NCI-H748 (cell line): Measurements from ENCODE around the gene ZNF282.

Experiments
- DNase-seq: peaks from one replicate; lab custom pipeline; 2025; ENCODE audit not compliant: unreplicated experiment; lab: John Stamatoyannopoulos, UW

The ZNF282 gene

DNA sequence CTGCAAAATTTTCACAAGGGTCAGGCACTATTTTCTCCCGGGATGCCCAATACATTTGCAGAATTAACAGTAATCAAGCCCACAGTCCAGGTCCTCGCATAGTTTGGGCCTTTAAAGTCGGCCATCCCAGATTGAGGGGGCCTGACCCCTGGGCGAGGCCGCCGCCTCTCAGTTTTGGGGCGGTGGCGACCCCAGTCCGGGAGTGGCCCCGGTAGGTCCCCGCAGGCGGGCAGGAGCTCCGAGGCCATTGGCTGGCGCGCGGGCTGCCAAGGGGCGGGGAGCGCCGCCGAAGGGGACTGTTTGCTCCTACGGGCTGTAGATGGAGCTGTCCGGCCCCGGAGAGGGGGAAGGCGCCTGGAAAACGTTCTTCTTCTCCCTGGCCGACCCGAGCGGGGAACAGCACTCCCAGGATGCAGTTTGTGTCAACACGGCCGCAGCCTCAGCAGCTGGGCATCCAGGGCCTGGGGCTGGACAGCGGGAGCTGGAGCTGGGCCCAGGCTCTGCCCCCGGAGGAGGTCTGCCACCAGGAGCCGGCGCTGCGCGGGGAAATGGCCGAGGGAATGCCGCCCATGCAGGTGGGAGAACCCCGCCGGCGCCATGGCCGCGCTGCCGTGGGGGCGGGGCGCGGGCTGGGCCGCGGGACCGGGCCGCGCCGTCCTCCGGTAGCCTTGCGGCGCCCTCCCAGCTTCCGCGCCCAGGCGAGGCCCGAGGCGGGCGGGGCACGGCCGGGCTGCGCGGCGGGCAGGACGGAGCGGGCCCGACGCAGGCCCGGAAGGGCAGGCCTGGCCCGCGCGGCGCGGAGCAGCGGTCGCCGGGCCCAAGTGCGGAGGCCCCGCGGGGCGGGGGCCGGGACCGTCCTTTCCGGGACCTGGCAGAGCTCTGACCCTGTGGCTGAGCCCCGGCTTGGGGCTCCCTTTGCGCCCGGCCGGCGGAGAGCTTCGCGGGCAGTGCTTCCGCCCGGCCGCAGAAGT, at the start of gene ZNF282:
ZNF282 (plus strand) TSS at position 367 of the 971 bp plus-strand sequence; CDS start at position 411, 44 bp downstream.
- DNase-seq: peak; percentile 93

DNA sequence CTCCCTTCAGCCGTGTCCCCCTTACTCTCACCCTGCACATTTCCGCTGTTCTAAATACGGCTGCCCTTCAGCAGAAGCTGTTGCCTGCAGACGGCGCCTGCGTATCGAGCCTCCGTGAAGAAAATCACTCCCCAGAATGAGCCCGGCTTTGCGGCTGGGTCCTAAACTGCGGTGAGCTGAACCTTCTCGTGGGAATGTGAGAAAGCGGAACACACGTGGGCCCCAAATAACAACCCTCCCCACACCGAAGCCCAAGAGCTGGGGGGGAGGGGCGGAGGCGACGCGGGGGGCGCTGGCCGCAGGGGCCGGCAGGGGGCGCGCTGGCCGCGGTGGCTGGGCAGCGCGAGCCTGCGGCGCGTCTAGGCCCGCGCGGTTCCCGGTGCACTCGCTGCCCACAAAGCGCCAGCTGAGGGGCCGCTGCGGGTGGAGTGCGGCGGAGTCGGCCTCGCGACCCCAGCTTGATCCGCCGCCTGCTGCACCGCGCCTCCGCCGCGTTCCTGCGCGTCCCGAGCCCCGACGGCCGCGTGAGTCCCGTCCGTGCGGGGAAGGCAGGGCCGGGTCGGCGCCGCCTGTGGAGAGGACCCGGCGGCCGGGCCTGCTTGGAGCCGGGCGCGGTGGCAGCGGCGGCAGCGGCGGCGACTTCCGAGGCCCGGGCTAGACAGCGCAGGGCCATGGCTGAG, 48.1 kb upstream of the ZNF282 start, which contains the start of gene ZNF398:
ZNF398 (plus strand) TSS at position 382 of the 680 bp plus-strand sequence; CDS start at position 672, 290 bp downstream.
- peak; percentile 85 for DNase-seq

DNA sequence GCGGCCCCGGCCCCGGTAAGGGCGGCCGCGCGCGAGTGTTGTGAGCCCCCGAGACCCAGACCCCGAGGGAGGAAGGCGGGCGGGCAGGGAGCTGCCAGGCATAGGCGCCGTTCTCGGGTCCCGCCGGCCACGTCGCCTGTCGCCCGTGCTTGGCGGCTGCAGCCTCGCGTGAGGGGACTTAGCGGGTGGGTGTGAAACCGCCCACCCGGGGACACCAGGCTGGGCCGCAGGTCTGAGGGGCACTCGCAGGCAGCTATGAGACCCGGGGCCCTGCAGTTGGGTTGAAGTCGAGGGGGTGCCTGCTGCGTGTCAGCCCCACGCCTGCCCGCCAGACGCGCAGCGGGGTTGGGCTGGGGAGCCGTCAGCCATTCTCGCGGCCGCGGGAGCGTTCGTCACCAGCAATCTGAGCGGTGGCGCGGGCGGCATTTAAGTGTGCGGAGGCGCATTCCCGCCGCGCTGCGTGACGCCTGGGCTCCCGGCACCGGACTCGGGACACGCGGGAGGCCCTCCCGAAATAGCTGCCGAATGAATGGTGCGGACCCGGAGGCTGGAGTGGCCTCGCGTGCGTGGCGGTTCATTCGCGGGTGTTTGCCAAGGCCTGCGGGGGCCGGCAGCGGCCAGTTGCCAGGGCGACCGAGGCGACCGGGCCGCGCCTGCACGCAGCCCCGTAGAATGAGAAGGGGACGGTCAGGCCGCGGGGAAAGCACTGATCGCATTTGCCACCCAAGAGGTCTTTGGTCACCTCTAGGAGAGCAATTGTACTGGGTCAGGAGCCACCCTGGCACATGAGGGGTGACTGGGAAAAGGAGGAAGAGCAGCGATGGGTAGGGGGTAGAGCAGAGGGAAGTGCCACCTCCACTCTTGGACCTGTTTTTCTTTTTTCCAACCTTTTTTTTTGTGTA, 47.3 kb upstream of the ZNF282 start:
- DNase-seq: peak; percentile 76

DNA sequence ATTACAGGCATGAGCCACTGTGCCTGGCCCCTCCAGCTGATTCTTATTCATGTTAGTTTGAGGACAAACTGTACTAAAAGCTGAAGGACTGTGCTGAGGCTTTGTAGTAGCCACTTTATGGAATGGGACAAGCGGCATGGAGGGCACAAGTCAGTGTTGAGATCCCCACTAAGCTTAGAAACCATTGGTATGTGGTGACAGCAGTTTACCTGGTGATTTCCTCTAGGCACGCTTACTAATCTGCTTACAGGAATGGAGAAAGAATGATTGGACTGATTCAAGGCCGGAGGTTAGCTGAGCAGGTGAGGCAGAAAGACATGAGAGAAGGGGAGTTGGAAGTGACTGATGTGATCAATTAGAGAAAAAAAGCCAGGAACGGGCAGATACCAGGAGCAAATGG, 44.4 kb upstream of the ZNF282 start:
- DNase-seq: no peak

DNA sequence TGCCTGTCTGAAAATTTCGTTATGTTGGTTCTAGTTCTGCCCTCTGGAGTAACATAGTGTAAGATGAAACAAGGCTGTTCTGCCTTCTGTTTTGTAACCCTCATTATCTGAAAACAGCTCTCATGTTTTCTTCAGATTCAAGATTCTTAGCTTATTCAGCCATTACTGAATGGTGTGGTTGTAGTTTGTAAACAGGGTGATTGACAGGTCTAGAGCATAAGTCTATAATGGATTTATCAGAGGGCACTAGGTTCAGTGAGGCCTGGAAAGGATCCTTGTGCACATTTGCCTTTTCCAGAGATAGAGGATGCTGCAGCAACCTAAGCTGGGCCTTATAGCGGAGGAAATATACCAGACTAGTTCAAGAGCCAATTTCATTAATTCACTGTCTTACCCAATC, 42.0 kb upstream of the ZNF282 start:
- DNase-seq: no peak

DNA sequence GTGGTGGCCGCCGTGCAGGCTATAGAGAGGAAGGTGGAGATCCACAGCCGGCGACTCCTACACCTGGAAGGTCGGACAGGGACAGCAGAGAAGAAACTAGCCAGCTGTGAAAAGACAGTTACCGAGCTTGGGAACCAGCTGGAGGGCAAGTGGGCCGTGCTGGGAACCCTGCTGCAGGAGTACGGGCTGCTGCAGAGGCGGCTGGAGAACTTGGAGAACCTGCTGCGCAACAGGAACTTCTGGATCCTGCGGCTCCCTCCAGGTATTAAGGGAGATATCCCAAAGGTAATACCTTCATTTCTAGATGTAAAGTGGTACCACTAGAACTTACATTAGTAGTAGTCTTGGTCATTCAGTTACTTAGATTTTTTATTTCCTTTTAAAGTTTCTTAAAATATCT, 41.3 kb upstream of the ZNF282 start:
- DNase-seq: no peak

DNA sequence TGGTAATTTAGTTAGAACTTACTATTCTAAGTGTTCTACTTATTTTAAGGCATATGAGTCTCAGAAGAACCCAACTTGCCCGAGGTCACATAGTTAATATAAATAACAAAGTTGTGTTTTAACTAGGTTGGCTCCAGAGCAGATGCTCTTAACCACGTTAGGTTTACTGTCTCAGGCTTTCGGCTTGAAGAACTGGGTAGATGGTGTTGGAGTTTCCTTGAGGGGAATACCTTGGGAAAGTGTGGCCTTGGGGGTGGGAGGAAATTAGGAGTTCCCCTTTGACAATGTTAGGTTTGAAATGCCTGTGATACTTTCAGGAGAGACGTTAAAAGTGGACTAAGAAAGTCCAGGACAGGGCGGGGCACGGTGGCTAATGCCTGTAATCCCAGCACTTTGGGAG, 38.4 kb upstream of the ZNF282 start:
- no peak for DNase-seq

DNA sequence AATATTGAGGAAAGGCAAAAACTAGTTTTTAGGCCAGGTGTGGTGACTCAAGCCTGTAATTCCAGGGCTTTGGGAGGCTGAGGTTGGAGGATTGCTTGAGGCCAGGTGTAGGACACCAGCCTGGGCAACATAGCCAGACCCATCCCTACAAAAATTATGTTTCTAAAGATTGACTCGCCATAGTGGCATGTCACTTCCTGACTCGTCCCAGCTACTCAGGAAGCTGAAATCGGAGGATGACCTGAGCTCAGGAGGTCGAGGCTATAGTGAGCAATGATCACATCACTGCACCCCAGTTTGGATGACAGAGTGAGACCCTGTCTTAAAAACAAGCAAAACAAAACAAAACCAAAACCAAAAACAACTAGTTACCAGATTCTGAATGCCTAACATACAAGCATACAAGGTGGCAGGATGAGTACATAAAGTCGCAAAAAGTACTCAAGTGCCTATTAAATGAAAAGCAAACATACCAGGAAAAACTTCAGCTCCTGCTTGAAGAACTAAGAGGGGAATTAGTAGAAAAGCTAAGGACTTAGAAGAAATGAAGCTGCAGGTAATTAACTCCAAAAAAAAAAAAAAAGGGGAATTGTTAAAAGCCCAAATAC, 34.0 kb upstream of the ZNF282 start:
- DNase-seq: no peak

DNA sequence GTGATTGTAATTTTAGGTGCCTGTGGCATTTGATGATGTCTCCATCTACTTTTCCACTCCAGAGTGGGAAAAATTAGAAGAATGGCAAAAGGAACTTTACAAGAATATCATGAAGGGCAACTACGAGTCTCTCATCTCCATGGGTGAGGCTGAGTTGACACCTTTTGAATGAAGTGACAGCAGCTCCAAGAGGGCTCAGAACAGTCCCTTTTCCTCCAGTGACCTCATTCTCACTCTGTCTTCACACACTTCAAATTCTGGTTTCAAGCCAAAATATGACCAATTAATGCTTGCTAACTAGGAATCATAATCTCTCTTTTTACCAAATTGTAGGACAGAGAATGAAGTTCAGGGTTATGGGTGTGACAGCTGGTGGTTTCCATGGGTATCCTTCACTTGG, 29.2 kb upstream of the ZNF282 start:
- no peak for DNase-seq

DNA sequence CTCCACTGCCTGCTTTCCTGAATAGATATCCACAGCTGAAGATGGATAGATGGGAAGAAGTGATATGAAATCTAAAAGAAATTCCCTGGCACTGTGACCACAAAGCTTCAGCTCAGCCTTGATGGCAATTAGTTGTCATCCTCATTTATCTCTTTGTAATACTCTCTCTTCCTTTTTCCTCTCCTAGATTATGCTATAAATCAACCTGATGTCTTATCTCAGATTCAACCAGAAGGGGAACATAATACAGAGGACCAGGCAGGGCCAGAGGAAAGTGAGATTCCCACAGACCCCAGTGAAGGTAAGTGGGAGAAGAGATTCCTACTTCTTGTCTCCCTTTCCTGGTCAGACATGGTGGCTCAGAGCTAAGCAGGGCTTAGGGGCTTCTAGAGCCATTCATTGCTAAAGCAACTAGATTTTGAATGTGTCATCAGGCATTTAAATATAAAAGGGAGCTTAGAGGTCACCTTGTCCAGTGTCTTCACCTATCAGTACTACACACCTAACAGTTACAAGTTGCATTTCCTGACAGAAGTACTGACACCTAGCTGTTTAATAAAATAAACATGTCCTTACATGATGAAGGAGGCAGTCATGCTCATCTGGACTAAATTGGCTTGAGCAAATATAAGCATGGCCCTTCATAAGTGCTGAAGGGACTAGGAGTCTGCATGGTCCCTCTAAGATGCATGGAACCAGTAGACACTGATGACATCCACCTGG, 28.6 kb upstream of the ZNF282 start:
- no peak for DNase-seq

DNA sequence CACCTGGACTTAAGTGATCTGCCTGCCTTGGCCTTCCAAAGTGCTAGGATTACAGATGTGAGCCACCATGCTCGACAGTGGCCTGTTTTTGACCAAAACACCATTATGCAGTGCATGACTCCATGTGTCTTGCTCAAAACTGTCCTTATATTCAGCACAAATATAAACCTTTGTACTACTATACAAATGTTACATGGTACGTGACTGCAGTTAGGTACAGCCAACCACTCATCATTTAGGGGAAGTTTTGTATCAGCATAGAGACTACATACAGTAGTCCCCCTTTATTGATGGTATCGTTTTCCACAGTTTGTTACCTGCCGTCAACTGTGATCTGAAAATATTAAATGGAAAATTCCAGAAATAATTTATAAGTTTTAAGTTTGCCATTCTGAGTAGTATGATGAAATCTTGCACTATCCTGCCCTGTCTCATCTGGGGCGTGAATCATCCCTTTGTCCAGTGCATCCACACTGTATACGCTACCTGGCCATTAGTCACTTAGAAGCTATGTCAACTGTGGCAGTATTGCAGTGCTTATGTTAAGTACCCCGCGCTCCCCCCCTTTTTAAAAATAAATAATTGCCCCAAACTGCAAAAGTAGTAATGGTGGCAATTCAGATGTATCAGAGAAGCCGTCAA, 23.3 kb upstream of the ZNF282 start:
- no peak for DNase-seq

DNA sequence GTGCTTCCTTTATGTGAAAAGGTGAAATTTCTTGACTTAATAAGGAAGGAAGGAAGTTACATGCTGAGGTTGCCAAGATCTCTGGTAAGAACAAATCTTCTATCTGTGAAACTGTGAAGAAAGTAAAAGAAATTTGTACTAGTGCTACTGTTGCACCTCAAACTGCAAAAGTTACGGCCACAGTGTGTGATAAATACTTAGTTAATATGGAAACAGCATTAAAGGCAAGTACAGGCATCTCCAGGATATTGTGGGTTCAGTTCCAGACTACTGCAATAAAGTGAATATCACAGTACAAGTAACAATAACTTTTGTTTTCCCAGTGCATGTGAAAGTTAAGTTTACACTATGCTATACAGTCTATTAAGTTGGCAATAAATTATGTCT, 22.8 kb upstream of the ZNF282 start:
- DNase-seq: no peak

DNA sequence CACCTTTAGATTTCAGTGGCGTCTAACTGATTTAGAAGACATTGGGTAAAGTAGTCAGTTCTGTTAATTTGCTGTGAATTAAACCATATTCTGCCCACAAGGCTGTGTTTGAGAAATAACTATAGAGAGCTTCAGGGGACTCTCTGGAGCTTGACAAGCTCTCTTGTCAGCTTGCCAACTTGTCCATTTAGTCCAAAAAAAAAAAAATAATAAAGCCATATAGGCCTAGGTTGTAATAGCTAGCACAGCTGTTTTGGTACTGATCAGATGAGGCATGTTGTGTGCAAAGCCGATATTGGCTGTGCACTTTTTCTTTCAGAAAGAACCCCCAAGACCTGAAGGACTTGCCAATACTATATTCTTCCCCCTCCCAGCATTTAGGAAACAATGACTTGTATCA, 20.2 kb upstream of the ZNF282 start:
- DNase-seq: no peak

DNA sequence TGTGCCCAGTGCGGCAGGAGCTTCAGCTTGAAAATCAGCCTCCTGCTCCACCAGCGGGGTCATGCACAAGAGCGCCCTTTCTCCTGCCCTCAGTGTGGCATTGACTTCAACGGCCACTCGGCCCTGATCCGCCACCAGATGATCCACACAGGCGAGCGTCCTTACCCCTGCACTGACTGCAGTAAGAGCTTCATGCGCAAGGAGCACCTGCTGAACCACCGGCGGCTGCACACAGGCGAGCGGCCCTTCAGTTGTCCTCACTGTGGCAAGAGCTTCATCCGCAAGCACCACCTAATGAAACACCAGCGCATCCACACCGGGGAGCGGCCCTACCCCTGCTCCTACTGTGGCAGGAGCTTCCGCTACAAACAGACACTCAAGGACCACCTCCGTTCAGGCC, 16.1 kb upstream of the ZNF282 start:
- no peak for DNase-seq

DNA sequence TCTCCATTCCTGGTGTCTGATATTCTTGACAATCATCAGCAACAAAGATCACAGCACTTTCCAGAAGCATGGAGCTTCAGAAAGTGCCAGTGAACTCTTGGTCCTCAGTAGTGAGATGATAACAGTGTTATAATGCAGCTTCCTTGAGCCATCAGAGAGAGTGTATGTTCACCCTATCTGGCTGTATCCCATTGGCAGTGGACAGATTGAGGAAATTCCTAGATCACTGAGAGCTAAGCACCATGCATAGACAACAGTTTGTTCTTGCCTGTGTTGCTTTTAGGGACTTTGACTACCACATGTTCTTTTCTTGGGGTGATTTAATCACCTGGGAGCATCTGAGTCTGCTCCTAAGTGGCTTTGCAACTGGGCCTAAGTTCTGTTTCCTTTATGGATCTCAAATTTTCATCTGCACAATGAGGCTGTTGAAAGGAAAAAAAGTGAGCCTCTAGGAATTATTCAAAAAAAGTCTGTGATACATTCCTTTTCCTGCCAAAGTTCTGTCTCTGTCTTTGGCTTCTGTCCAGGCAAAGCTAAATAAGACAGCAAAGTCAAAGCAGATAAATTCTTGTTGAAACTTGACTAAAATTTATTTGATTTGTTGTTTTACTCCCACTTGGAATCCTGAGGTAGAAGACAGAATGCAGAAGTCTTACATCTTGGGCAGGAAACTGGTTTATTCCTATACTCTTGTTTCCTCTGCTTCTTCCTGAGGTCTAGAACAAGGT, 14.5 kb upstream of the ZNF282 start:
- DNase-seq: no peak

DNA sequence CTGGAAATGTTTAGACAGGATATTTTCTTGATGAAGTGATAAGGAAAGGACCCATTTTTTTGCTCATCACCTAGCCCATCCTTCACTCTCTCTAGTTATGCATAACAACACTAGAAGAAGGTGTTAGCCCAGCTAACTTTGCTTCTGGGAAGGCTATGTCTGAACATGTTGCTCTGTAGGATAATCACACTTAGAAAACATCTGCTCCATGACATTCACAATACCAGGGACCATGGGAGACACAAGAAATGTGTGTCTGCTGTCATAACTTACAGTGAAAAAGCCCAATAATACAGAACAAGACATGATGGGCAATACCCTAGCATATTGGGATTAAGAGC, 13.9 kb upstream of the ZNF282 start:
- DNase-seq: no peak

DNA sequence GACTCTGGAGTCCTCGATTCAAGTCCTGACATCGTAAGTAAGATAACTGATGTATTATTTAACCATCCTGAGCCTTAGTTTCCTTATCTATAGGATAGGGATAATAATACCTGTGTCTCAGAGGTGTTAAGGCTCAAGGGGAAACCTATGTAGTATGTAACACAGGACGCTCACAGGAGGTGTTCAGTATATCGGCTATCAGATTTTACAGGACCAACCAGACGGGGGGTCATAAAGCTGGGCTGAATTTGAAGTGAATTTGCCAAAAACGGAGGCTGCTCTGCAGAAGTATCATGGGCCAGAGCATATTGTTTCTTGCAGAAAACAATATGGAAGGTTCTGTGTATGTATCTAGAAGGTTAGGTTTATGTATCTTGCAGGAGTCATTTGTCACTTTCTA, 11.1 kb upstream of the ZNF282 start:
- DNase-seq: no peak

DNA sequence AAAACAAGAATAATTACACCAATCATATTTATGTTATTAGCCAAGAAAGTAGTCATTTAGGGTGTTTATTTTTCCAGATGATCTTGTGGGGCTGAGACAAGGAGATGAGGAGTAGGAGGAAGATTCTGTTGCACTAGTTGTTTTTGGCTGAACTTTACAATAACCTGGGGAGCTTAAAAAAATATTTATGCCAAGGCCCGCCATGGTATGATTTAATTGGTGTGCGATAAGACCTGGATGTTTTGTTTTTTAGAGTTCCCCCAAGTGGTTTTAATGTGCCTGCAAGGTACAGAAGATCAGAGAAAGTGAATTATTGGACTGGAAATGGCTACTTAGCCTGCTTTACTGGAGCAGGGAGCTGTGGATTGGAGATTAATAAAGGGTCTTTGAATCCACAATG, 7.1 kb upstream of the ZNF282 start:
- DNase-seq: no peak

DNA sequence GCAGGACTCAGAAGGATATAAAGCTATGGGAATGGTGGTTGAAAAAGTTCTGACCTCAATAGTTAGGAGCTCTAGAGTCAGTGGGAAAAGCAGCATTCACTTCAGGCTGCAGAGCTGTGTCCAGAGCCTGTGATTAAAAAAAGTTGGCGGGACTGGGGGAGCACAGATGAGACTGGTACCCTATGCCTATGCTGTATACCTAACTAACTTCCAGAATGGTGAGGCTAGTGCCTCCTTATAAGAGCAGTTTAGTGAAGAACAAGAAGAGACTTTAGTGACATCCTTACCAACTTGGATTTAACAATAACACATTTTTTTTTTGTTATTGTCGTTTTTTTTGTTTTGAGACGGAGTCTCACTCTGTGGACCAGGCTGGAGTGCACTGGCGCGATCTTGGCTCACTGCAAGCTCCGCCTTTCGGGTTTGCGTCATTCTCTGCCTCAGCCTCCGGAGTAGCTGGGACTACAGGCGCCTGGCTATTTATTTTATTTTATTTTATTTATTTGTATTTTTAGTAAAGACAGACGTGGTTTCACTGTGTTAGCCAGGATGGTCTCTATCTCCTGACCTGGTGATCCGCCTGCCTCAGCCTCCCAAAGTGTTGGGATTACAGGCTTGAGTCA, 6.6 kb upstream of the ZNF282 start:
- DNase-seq: peak; percentile 5
